Stimulated activated naive CD4-positive, alpha-beta T cell (primary cell): ENCODE data around the gene FAM124A.

Experiments
- DNase-seq, 6 experiments: peaks; one replicate each; lab custom pipeline; 2025; lab: John Stamatoyannopoulos, UW

The FAM124A gene

GRCh38 chr13:51243227-51243626 is 21.0 kb downstream of the FAM124A start:
- no peak for DNase-seq

GRCh38 chr13:51243832-51244231 is 21.6 kb downstream of the FAM124A start:
- no peak for DNase-seq

GRCh38 chr13:51244637-51245405 is 22.6 kb downstream of the FAM124A start:
- no peak for DNase-seq

- DNase-seq = no peak
These were observed 23.4 kb downstream of the FAM124A start for GRCh38 chr13:51245583-51245982.

- DNase-seq = no peak
These were observed 23.8 kb downstream of the FAM124A start for GRCh38 chr13:51246025-51246417.

- no peak for DNase-seq
These were observed 24.4 kb downstream of the FAM124A start for GRCh38 chr13:51246418-51247277.

GRCh38 chr13:51249255-51249654 is 27.1 kb downstream of the FAM124A start:
- DNase-seq = no peak

GRCh38 chr13:51249770-51250741 is 27.9 kb downstream of the FAM124A start:
- DNase-seq = no peak

GRCh38 chr13:51251480-51251879 is 29.3 kb downstream of the FAM124A start:
- no peak for DNase-seq

GRCh38 chr13:51252954-51253532 is 30.8 kb downstream of the FAM124A start:
- no peak for DNase-seq

GRCh38 chr13:51255556-51255955 is 33.4 kb downstream of the FAM124A start:
- no peak for DNase-seq

- DNase-seq = no peak
These were observed 35.0 kb downstream of the FAM124A start for GRCh38 chr13:51257187-51257586.

- DNase-seq = no peak
These were observed 36.7 kb downstream of the FAM124A start for GRCh38 chr13:51258612-51259548.

GRCh38 chr13:51260154-51260553 is 38.0 kb downstream of the FAM124A start:
- DNase-seq = no peak

GRCh38 chr13:51261610-51262249 is 39.5 kb downstream of the FAM124A start:
- no peak for DNase-seq

- DNase-seq = no peak
These were observed 40.5 kb downstream of the FAM124A start for GRCh38 chr13:51262501-51263211.

- DNase-seq = no peak
These were observed 44.4 kb downstream of the FAM124A start for GRCh38 chr13:51266642-51267041.

GRCh38 chr13:51267622-51268021 is 45.4 kb downstream of the FAM124A start:
- no peak for DNase-seq

GRCh38 chr13:51269039-51269438 is 46.8 kb downstream of the FAM124A start:
- DNase-seq = no peak
